HL-60 (cell line): Measurements from ENCODE around the gene MLLT10.

Experiments used
- CTCF ChIP-seq: IDR thresholded peaks from one replicate; pipeline ENCODE4 v1.5.1; 2011; ENCODE audit warnings: low read length, control low read depth, inconsistent platforms; ENCODE audit not compliant: insufficient read depth
- GABPA ChIP-seq: IDR thresholded peaks from 2 replicates; pipeline ENCODE4 v1.6.1; 2012; ENCODE audit warnings: low read depth
- POLR2AphosphoS5 ChIP-seq: IDR thresholded peaks from 2 replicates; pipeline ENCODE4 v1.6.1; 2012; ENCODE audit warnings: low read depth
- REST ChIP-seq: IDR thresholded peaks from 2 replicates; pipeline ENCODE4 v1.6.1; 2012; ENCODE audit warnings: low read depth; ENCODE audit not compliant: insufficient replicate concordance
- SPI1 ChIP-seq: IDR thresholded peaks from 2 replicates; pipeline ENCODE4 v1.6.1; 2012; ENCODE audit warnings: low read depth, mild to moderate bottlenecking, borderline replicate concordance

- TF ChIP-seq CTCF (no peak), GABPA (no peak), SPI1 (no peak), POLR2AphosphoS5 (no peak), REST (no peak)
Observed at GRCh38 chr10:21532694-21533466, 1.2 kb upstream of the MLLT10 start.
